ENCODE measurements around the gene MAD1L1.

DNA sequence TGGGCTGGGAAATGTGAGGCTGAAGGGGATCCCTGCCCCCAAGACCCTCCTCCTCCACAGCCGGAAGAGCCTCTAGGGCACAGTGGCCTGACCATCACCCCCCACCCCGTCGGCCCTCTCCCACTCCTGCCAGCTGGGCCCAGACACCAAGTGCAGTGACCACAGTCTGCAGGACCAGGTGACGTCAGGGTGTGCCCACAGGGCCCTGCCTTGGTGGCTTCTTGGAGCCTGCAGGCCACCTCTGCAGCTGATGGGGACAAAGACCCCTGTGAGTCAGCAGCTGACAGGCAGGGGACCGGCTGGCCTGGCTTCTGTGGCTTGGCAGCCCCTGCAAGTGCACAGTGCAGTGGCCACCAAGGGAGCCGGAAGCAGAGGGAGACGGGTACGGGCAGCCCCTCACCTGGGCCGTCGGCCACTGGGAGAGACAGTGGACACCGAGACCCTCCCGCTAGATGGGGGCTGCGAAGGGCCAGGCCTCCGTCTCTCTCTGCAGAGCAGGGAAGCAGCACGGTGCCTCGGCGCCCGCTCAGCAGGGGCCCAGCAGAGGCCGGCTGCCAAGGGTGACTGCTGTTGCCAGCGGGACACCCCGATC, 288.0 kb downstream of the MAD1L1 start:
- TF ChIP-seq, protein P1, sequence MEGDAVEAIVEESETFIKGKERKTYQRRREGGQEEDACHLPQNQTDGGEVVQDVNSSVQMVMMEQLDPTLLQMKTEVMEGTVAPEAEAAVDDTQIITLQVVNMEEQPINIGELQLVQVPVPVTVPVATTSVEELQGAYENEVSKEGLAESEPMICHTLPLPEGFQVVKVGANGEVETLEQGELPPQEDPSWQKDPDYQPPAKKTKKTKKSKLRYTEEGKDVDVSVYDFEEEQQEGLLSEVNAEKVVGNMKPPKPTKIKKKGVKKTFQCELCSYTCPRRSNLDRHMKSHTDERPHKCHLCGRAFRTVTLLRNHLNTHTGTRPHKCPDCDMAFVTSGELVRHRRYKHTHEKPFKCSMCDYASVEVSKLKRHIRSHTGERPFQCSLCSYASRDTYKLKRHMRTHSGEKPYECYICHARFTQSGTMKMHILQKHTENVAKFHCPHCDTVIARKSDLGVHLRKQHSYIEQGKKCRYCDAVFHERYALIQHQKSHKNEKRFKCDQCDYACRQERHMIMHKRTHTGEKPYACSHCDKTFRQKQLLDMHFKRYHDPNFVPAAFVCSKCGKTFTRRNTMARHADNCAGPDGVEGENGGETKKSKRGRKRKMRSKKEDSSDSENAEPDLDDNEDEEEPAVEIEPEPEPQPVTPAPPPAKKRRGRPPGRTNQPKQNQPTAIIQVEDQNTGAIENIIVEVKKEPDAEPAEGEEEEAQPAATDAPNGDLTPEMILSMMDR (IDR thresholded peaks at IDR 0.05; ENCODE audit: low read depth, low read length, poor library complexity, severe bottlenecking): no peak
- no peak for TF ChIP-seq EZH2phosphoT487 (IDR thresholded peaks at IDR 0.05; ENCODE audit: borderline replicate concordance, low read length)
